ENCODE results near the gene FGF14. TPM values are rescaled to one million over a fixed set of nuclear protein-coding genes. Genes with fewer than 3 reads are reported as not detected.

FGF14 gene
- polyA plus RNA-seq, 1 donor (not counting 4 experiments of a cell fraction or from before 2014, with no cell fraction given): 0.09 TPM

DNA sequence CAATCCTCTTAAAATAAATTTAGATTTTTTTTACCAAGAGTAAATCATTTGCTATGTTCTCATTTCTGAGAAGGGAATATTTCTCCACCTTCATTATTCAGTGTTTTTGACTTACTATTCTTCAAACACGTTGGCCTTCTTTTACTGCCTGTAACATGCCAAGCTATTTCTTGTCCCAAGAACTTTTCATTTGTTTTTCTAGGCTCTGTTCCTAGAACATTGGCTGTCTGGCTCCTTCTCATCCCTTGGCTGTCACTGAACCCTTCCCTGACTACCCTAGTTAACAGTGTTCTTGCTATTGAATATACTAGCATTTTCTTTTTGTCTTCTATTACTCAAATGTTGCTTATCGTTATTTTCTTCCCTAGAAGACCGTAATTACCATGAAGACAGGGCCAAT is 701.2 kb downstream of the FGF14 start:
- H3K9ac ChIP-seq (ENCODE audit: control insufficient read depth, extremely low read depth, insufficient read depth, low read length): no peak overlapping the region
- H4K20me1 ChIP-seq (ENCODE audit: control insufficient read depth, extremely low read depth, insufficient read depth, low read length): no peaks in the 10 kb centered on the region
- H3K27ac ChIP-seq (ENCODE audit: control insufficient read depth, insufficient read depth, low read length): no peak overlapping the region
- no peak for DNase-seq (ENCODE audit: low read depth, low spot score)
- H3K9me3 ChIP-seq (ENCODE audit: control insufficient read depth, low read depth, low read length): no peaks in the 10 kb centered on the region
- H3K27me3 ChIP-seq (ENCODE audit: control insufficient read depth, extremely low read depth, insufficient read depth, low read length): no peaks in the 10 kb centered on the region
- no peaks in the 10 kb centered on the region for H3K4me1 ChIP-seq (ENCODE audit: control insufficient read depth, extremely low read depth, insufficient read depth, low read length)
- H3K79me2 ChIP-seq (ENCODE audit: control insufficient read depth, insufficient read depth, low read length): no peaks in the 10 kb centered on the region
- H2AFZ ChIP-seq (ENCODE audit: control insufficient read depth, low read length): no peak overlapping the region
- H3K9me1 ChIP-seq (ENCODE audit: control insufficient read depth, extremely low read depth, insufficient read depth, low read length): no peaks in the 10 kb centered on the region
- no peak for FAIRE-seq
- no peaks in the 10 kb centered on the region for H3K36me3 ChIP-seq (ENCODE audit: control insufficient read depth in 2 of 2, extremely low read depth in 1 of 2, insufficient read depth in 2 of 2, low read length in 2 of 2)
- no peak overlapping the region for H3K4me3 ChIP-seq (ENCODE audit: control insufficient read depth in 2 of 3, extremely low read depth in 1 of 3, insufficient read depth in 2 of 3, low read depth in 1 of 3, low read length in 3 of 3)
- TF ChIP-seq EZH2 (IDR thresholded peaks at IDR 0.05; ENCODE audit: low read length): no peak
- TF ChIP-seq, protein P1, sequence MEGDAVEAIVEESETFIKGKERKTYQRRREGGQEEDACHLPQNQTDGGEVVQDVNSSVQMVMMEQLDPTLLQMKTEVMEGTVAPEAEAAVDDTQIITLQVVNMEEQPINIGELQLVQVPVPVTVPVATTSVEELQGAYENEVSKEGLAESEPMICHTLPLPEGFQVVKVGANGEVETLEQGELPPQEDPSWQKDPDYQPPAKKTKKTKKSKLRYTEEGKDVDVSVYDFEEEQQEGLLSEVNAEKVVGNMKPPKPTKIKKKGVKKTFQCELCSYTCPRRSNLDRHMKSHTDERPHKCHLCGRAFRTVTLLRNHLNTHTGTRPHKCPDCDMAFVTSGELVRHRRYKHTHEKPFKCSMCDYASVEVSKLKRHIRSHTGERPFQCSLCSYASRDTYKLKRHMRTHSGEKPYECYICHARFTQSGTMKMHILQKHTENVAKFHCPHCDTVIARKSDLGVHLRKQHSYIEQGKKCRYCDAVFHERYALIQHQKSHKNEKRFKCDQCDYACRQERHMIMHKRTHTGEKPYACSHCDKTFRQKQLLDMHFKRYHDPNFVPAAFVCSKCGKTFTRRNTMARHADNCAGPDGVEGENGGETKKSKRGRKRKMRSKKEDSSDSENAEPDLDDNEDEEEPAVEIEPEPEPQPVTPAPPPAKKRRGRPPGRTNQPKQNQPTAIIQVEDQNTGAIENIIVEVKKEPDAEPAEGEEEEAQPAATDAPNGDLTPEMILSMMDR (optimal IDR thresholded peaks at IDR 0.05 in 1 of 3, IDR thresholded peaks at IDR 0.05 in 1 of 3, conservative IDR thresholded peaks at IDR 0.05 in 1 of 3; ENCODE audit: extremely low read depth in 1 of 3, insufficient read depth in 2 of 3, low read length in 3 of 3): no peak
- H3K4me2 ChIP-seq (ENCODE audit: control insufficient read depth, extremely low read depth, insufficient read depth, low read depth, low read length): no peak overlapping the region
- dilution Hi-C loops (cut with MboI; ENCODE audit: extremely low pct_ligation_motif_present, low sequenced_read_pairs): no loop called here

DNA sequence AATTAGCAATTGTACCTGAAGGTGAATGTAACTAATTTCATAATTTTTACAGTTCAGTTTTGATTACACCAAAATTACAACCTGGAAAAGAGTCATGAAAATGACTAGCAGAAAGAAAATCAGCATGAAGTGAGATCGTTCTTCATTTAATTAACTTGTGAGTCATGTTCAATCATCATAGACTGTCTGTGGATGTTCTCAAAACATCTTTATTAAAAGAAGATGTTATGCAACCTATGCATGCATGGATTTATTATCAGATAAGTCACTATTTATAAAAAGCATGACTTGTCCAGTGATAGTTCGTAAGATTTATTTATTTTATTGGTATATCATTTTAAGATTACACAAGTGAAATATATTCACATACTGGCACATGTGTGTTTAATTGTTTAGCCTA is 703.4 kb downstream of the FGF14 start:
- FAIRE-seq (no peak), DNase-seq (ENCODE audit: low read depth, low spot score) (no peak)
- Histone ChIP-seq H3K27me3 (ENCODE audit: control insufficient read depth, extremely low read depth, insufficient read depth, low read length) (no peaks in the 10 kb centered on the region), H3K4me1 (ENCODE audit: control insufficient read depth, extremely low read depth, insufficient read depth, low read length) (no peaks in the 10 kb centered on the region), H3K9me3 (ENCODE audit: control insufficient read depth, low read depth, low read length) (no peaks in the 10 kb centered on the region), H3K27ac (ENCODE audit: control insufficient read depth, insufficient read depth, low read length) (no peak overlapping the region), H4K20me1 (ENCODE audit: control insufficient read depth, extremely low read depth, insufficient read depth, low read length) (no peaks in the 10 kb centered on the region), H2AFZ (ENCODE audit: control insufficient read depth, low read length) (no peak overlapping the region), H3K9me1 (ENCODE audit: control insufficient read depth, extremely low read depth, insufficient read depth, low read length) (no peaks in the 10 kb centered on the region), H3K9ac (ENCODE audit: control insufficient read depth, extremely low read depth, insufficient read depth, low read length) (no peak overlapping the region), H3K36me3 (ENCODE audit: control insufficient read depth in 2 of 2, extremely low read depth in 1 of 2, insufficient read depth in 2 of 2, low read length in 2 of 2) (no peaks in the 10 kb centered on the region), H3K79me2 (ENCODE audit: control insufficient read depth, insufficient read depth, low read length) (no peaks in the 10 kb centered on the region), H3K4me2 (ENCODE audit: control insufficient read depth, extremely low read depth, insufficient read depth, low read depth, low read length) (no peak overlapping the region), H3K4me3 (ENCODE audit: control insufficient read depth in 2 of 3, extremely low read depth in 1 of 3, insufficient read depth in 2 of 3, low read depth in 1 of 3, low read length in 3 of 3) (no peak overlapping the region)
- TF ChIP-seq EZH2 (IDR thresholded peaks at IDR 0.05; ENCODE audit: low read length): no peak
- TF ChIP-seq, protein P1 (optimal IDR thresholded peaks at IDR 0.05 in 1 of 3, IDR thresholded peaks at IDR 0.05 in 1 of 3, conservative IDR thresholded peaks at IDR 0.05 in 1 of 3; ENCODE audit: extremely low read depth in 1 of 3, insufficient read depth in 2 of 3, low read length in 3 of 3): no peak
- dilution Hi-C loops (cut with MboI; ENCODE audit: extremely low pct_ligation_motif_present, low sequenced_read_pairs): no loop called here

Data from keratinocyte (primary cell).